NCI-H2171 (cell line): Measurements from ENCODE around the gene ABHD6.
"Not testable (repeated sequence)": the region's sequence is repeated elsewhere in the genome, so short reads cannot be mapped to it uniquely, and the experiment has no call there.

Experiments
- DNase-seq: peaks from one replicate; lab custom pipeline; 2025; lab: John Stamatoyannopoulos, UW

ABHD6 gene, protein sequence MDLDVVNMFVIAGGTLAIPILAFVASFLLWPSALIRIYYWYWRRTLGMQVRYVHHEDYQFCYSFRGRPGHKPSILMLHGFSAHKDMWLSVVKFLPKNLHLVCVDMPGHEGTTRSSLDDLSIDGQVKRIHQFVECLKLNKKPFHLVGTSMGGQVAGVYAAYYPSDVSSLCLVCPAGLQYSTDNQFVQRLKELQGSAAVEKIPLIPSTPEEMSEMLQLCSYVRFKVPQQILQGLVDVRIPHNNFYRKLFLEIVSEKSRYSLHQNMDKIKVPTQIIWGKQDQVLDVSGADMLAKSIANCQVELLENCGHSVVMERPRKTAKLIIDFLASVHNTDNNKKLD

GRCh38 chr3:58237238-58237940, at the start of gene ABHD6:
TSS of gene ABHD6 (plus strand) at chr3:58237792. CDS start at chr3:58256587, 18,795 bp downstream.
- peak; percentile 30 for DNase-seq

GRCh38 chr3:58188173-58188564, 49.4 kb upstream of the ABHD6 start:
- DNase-seq, result no peak

GRCh38 chr3:58188921-58189451, 48.6 kb upstream of the ABHD6 start:
- DNase-seq, result no peak

DNA sequence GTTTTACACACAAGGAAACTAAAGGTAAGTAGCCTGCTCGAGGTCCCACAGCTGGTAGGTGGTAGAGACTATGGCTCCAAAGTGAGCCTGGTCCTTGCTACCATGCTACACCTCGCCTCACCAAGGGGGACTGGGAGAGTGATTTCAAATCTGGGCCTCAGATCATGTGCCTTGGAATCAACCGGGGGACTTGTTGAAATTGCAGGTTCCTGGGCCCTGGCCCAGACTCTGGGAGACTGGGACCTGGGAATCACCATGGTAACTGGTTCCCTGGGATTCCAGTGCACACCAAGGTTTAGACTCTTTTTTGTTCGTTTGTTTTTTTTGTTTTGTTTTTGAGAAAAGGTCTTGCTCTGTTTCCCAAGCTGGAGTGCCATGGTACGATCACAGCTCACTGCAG, 47.9 kb upstream of the ABHD6 start:
- DNase-seq, result no peak

GRCh38 chr3:58190291-58190690, 47.3 kb upstream of the ABHD6 start:
- DNase-seq, result no peak

GRCh38 chr3:58190882-58191281, 46.7 kb upstream of the ABHD6 start:
- no peak for DNase-seq

GRCh38 chr3:58191361-58191991, 46.1 kb upstream of the ABHD6 start:
- DNase-seq, result no peak

DNA sequence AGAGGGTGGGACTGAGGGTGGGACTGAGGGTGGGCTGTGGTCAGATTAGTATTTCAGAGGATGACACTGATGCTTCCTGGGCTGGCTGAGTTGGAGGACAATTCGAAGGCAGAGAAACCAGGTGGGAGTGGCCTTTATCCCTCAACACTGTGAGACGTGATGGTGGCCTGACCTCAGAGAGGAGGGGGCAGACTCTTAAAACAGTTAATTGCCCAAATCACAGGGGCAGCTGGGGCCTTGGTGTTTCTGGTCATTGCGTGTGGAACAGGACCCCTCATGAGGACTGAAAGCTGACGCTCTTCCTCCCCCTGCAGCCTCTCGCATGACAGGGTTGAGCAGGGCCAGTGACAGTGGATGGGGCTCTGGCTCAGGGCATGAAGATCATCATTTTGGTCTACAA, 45.5 kb upstream of the ABHD6 start:
- DNase-seq, result no peak

DNA sequence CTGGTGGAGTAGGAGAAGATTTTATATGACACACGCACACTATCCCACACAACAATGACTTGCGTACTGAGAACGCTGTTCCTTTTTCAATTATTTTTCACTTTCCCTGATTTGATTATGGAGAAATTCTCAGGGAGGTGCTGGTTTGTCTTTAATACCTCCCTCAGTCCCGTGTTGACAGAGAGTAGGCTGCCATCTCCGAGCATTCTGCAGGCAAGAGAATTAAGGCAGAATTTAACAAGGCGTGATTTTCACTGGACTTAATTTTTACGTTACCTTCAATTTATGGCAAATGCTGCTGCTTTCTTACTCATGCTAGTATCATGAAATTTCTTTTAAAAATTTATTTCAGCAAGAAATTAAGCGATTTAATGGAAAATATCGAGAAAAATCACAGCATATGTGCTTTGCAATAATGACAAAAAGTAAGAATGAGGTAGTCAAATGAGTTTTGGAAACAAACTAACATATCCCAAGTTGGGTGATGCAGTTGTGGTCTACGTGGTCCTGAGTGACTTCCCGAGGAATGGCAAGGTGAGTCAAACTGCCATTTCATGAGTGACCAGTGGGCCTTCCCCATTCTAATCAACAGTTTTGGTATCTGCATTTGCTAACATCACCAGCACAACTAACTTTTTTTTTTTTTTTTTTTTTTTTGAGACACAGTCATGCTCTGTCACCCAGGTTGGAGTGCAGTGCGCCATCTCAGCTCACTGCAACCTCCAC, 43.7 kb upstream of the ABHD6 start:
- no peak for DNase-seq

- DNase-seq, result no peak
These were observed 40.0 kb upstream of the ABHD6 start for GRCh38 chr3:58197588-58197987.

- no peak for DNase-seq
These were observed 39.2 kb upstream of the ABHD6 start for GRCh38 chr3:58198362-58198761.

DNA sequence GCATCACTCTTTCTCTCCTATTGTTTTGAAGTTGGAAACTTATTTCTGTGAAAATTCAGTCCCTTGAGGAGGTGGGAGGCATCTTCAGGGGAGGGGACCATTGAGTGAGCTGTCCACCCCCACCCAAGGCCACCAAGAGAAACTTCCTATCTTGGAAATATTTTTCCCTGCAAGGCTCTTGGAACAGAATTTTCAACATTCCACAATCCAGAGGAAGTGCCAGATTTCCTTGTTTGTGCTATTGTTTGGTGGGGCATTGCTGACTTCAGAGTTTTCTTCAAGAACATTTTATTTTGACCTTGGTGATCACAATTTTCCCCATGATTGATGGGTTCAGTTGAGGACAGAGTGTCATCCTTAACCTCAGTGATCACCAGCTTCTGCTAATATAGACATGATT, 38.8 kb upstream of the ABHD6 start:
- DNase-seq, result no peak

- no peak for DNase-seq
These were observed 37.4 kb upstream of the ABHD6 start for GRCh38 chr3:58200121-58200709.

DNA sequence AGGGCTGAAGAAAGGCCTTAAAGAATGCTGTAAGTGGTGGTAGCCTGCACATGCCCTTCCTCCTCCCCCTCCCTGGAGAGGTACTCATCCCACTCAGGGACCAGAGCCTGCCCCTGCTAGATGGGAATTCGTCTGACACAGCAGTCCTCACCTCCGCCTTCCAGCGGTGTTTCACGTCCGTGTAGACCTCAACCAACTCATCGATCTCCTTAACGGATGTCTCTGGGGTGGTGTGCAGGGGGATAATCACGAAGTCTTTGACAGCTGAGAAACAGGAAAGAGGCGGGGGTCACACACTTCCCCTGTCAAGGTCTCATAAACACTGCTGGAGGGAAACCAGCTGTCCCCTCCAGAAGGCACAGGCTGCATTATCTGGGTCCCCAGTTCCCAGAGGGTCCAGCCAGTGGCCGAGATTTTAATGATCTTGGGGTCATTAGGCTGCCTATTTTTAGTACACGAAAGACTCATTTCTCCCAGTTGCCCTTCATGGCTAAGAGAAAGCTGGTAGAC, 36.7 kb upstream of the ABHD6 start:
- no peak for DNase-seq

DNA sequence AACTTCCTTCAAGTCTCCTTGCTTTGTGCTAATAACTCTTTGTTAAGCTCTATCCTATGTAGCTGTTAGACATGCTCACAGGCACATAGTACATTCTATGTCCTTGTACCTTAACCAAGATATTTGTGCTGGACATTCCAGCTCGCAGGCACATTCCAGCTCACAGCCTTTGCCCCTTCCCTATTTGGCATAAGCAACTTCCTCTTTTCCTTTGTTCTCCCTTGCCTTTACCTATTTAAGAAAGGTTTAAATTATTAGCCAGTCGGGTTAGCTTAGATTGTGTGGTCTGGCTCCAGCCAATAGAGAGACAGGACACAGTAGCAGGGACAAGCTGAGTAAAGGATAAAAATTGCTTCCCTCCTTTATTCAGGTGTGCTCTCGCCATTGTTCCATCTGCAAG, 36.1 kb upstream of the ABHD6 start:
- not testable (repeated sequence) for DNase-seq

DNA sequence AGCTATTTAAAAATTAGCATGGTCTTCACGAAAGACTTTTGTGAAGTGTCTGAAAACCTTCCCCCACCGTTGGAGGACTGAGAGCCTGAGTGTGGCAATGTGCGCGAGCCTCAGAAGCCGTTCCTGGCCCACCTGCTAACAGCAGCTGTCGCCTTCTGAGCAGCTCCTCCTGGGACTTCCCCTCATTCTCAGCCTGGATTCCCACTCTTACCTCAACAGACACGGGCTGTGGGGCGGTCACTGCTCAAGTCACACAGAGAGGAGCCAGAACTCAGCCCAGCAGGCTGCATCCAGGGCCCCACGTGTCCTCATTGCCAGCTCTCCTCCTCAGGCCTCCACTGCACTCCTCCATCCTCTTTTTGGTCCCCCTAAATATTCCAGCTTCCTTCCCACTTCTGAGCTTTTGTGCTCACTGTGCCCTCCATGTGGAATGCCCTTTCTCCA, 34.7 kb upstream of the ABHD6 start:
- peak; percentile 71 for DNase-seq

DNA sequence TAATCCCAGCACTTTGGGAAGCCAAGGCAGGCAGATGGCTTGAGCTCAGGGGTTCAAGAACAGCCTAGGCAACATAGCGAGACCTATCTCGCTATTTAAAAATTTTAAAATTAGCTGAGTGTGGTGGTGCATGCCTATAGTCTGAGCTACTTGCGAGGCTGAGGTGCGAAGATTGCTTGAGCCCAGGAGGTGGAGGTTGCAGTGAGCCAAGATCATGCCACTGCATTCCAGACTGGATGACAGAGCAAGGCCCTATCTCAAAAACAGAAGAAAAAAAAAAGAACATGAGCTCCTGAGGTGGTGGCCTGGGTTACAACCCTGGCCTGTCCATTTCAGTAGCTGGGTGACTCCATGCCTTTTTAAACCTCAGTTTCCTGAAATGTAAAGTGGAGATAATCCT, 34.1 kb upstream of the ABHD6 start:
- DNase-seq, result no peak

DNA sequence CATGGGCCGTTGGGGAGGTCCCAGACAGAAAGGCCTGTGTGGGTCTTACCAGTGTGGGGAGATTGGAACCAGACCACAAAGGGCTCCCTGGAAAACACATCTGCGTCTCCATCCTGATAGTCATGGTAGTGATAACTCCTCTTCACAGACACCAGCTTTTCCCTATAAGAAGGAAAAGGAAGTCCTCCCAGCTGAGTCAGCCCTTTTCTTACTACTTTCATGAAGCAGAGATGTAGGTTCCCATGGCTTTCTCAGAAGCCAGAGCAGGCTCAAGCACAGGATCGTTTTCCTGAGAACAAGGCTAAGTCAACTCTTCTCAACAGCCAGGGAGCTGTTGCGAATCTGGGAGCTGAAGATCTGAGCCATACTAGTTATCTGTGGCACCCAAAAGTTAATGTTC, 32.9 kb upstream of the ABHD6 start:
- DNase-seq, result no peak

- DNase-seq, result no peak
These were observed 31.6 kb upstream of the ABHD6 start for GRCh38 chr3:58205981-58206380.

- no peak for DNase-seq
These were observed 31.1 kb upstream of the ABHD6 start for GRCh38 chr3:58206406-58207011.

- no peak for DNase-seq
These were observed 29.6 kb upstream of the ABHD6 start for GRCh38 chr3:58207954-58208353.
